Cardiac muscle cell (in vitro differentiated cells and primary cell): ENCODE results near the gene GAB3. TPM values are rescaled to one million over a fixed set of nuclear protein-coding genes. Genes with fewer than 3 reads are reported as not detected.

Source experiments
- DNase-seq, 2 donors: peaks; one replicate each; pipeline versions ENCODE4 v3.0.0 to v3.0.0-alpha.2; 2010 to 2017; ENCODE audit warnings: low read depth in 1 of 2, low spot score in 1 of 2
- H3K27ac ChIP-seq: fragments of 200-600 bp; sonication (generic); 2 replicates; pipeline ENCODE4 v1.5.1; 2016
- H3K27me3 ChIP-seq: fragments of 200-600 bp; sonication (generic); 2 replicates; pipeline ENCODE4 v1.6.0; 2016; ENCODE audit warnings: control low read depth
- H3K36me3 ChIP-seq: fragments of 200-600 bp; sonication (generic); 2 replicates; pipeline ENCODE4 v1.5.1; 2016; ENCODE audit warnings: control low read depth
- H3K4me1 ChIP-seq: fragments of 200-600 bp; sonication (generic); 2 replicates; pipeline ENCODE4 v1.8.1; 2017; ENCODE audit warnings: low read depth, mild to moderate bottlenecking, mixed run types
- H3K4me3 ChIP-seq: fragments of 200-600 bp; sonication (generic); 2 replicates; pipeline ENCODE4 v1.5.1; 2016; ENCODE audit warnings: mild to moderate bottlenecking
- H3K9me3 ChIP-seq: fragments of 200-600 bp; sonication (generic); 2 replicates; pipeline ENCODE4 v1.5.1; 2017; ENCODE audit warnings: low read depth, mild to moderate bottlenecking, control low read depth
- CTCF ChIP-seq: IDR thresholded peaks from 2 replicates; pipeline ENCODE4 v1.5.1; 2012; ENCODE audit warnings: low read depth, mild to moderate bottlenecking, low read length
- polyA plus RNA-seq: library from polyadenylated mRNA; unstranded; fragments of >200 nt; fragmentation: Nextera tagmentation; extraction: Ambion mirVana; gene quantifications from 2 replicates; pipeline ENCODE4 v1.2.1, GENCODE V29; 2016
- total RNA-seq: library from RNA; depleted of rRNA; stranded (reverse); fragments of >200 nt; gene quantifications from 2 replicates; pipeline ENCODE4 v1.2.3, GENCODE V29; 2016

The GAB3 gene
- total and polyA plus RNA-seq, 2 experiments from 2014 or later: 0.45 TPM; not detected in 1

- no peak for TF ChIP-seq CTCF
- Histone ChIP-seq H3K27ac (peak overlapping the region; percentile 67), H3K9me3 (no peaks in the 10 kb centered on the region)
Measured at GRCh38 chrX:154761977-154762536, 11.2 kb upstream of the GAB3 start.

GRCh38 chrX:154758696-154759095 is 7.8 kb upstream of the GAB3 start:
- no peaks in the 10 kb centered on the region for H3K36me3 ChIP-seq
- no peak overlapping the region for H3K4me3 ChIP-seq
- H3K27me3 ChIP-seq: peaks cover under 1% of the 10 kb centered on the region
- DNase-seq: no peak
- H3K27ac ChIP-seq: no peak overlapping the region
- H3K9me3 ChIP-seq: no peaks in the 10 kb centered on the region
- TF ChIP-seq CTCF: no peak
- H3K4me1 ChIP-seq: no peaks in the 10 kb centered on the region

More at GRCh38 chrX:154761977-154762536, 11.2 kb upstream of the GAB3 start:
- peaks cover under 1% of the 10 kb centered on the region for H3K36me3 ChIP-seq
- H3K27me3 ChIP-seq: no peaks in the 10 kb centered on the region
- H3K4me1 ChIP-seq: no peaks in the 10 kb centered on the region
- DNase-seq: no peak
- H3K4me3 ChIP-seq: peak overlapping the region; percentile 26

GRCh38 chrX:154751669-154752271 is 893 bp upstream of the GAB3 start:
- peak in 1 of 2 donors; percentile 29 for DNase-seq
- Histone ChIP-seq H3K27ac (no peak overlapping the region), H3K4me1 (peaks cover 6% of the 10 kb centered on the region), H3K36me3 (no peaks in the 10 kb centered on the region), H3K27me3 (peaks cover 9% of the 10 kb centered on the region), H3K4me3 (no peak overlapping the region), H3K9me3 (no peaks in the 10 kb centered on the region)
- no peak for TF ChIP-seq CTCF

- no peak for TF ChIP-seq CTCF
- H3K27ac ChIP-seq: no peak overlapping the region
- H3K9me3 ChIP-seq: no peaks in the 10 kb centered on the region
- no peaks in the 10 kb centered on the region for H3K36me3 ChIP-seq
- H3K4me1 ChIP-seq: peaks cover 6% of the 10 kb centered on the region
- H3K4me3 ChIP-seq: no peak overlapping the region
- DNase-seq: peak in 1 of 2 donors; percentile 9
- peaks cover 9% of the 10 kb centered on the region for H3K27me3 ChIP-seq
Measured at GRCh38 chrX:154751203-154751668, 359 bp upstream of the GAB3 start.

GRCh38 chrX:154749856-154750255 is 1.0 kb downstream of the GAB3 start:
- Histone ChIP-seq H3K4me3 (no peak overlapping the region), H3K4me1 (peaks cover 6% of the 10 kb centered on the region), H3K9me3 (no peaks in the 10 kb centered on the region), H3K36me3 (no peaks in the 10 kb centered on the region), H3K27ac (no peak overlapping the region), H3K27me3 (peaks cover 9% of the 10 kb centered on the region)
- DNase-seq: peak in 1 of 2 donors; percentile 46
- peak; percentile 4 for TF ChIP-seq CTCF
